ENCODE results near the gene SHB. TPM values are rescaled to one million over a fixed set of nuclear protein-coding genes. Genes with fewer than 3 reads are reported as not detected.

The SHB gene
- total RNA-seq, 1 experiment from 2014 or later, result 29.6 TPM

DNA sequence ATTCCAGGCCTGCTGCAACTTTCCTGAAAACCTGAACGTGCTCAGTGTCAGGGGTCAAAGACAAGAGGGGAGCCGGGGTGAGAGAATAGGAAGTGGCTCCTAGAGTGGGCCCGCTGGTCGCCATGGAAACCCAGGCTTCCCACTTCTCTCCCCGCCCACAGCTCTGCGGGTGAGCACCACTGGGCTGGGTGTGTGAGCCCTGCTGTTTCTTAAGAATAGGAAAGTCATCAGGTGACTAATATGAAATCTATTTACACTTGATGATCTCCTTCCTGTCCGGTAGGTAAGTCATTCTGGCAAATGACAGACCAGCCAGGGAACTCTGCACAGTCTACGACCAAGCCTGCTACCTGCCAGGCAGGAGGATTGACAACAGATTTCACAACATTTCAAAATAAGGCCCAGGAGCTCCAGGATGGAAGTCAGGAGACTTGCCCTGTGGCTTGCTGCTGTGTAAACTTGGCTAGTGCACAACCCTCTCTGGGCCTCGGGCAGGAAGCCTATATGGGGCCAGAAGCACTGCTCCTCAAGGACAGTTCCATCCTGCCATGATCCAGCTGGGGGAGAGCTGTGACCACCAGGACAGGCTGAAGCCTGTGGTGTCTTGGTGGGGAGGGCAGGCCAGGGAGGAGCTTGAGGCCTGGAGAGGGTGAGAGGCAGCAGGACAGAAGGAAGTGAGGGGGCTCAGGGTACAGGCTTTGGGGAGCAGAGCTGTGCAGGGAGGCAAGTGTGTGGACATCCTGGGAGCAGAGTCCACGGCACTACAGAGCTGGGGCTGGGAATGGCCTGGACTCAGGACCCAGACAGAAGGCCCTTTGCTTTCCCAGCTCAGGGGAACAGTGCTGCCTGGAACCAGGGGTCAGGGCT is 60.6 kb downstream of the SHB start:
- Mint-ChIP-seq H3K27ac (ENCODE audit: low read depth, unreplicated experiment) (peak overlapping the region; percentile 99), H3K4me3 (ENCODE audit: unreplicated experiment) (no peak overlapping the region), H3K36me3 (ENCODE audit: insufficient read depth, unreplicated experiment) (no peaks in the 10 kb centered on the region), H3K4me1 (ENCODE audit: insufficient read depth, unreplicated experiment) (peaks cover 44% of the 10 kb centered on the region), H3K27me3 (ENCODE audit: insufficient read depth, unreplicated experiment) (no peaks in the 10 kb centered on the region), H3K9me3 (ENCODE audit: unreplicated experiment) (no peaks in the 10 kb centered on the region)
- DNase-seq (ENCODE audit: unreplicated experiment), result peak; percentile 93
- ChIA-PET POLR2A (interaction anchor here (0.6 to 5.4 kb wide), 19 partner anchors 10 to 543 kb away, joined by 3 to 57 read pairs (median 5); partner anchors contain the start of genes SHB and ZBTB5), CTCF (interaction anchor here (0.6 to 2.5 kb wide), 11 partner anchors 8 to 165 kb away, joined by 3 to 12 read pairs (median 4); partner anchors contain the start of gene SHB)
- no TSS peak for BruUV-seq (replicated peaks)
- TF ChIP-seq, protein P1, sequence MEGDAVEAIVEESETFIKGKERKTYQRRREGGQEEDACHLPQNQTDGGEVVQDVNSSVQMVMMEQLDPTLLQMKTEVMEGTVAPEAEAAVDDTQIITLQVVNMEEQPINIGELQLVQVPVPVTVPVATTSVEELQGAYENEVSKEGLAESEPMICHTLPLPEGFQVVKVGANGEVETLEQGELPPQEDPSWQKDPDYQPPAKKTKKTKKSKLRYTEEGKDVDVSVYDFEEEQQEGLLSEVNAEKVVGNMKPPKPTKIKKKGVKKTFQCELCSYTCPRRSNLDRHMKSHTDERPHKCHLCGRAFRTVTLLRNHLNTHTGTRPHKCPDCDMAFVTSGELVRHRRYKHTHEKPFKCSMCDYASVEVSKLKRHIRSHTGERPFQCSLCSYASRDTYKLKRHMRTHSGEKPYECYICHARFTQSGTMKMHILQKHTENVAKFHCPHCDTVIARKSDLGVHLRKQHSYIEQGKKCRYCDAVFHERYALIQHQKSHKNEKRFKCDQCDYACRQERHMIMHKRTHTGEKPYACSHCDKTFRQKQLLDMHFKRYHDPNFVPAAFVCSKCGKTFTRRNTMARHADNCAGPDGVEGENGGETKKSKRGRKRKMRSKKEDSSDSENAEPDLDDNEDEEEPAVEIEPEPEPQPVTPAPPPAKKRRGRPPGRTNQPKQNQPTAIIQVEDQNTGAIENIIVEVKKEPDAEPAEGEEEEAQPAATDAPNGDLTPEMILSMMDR (IDR thresholded peaks at IDR 0.05; ENCODE audit: unreplicated experiment), result no peak
- intact Hi-C loops (cut with micrococcal nuclease), result loop anchor here (1.0 to 5.0 kb wide), 2 partner anchors 13 to 86 kb away; no protein-coding TSS in a partner anchor

DNA sequence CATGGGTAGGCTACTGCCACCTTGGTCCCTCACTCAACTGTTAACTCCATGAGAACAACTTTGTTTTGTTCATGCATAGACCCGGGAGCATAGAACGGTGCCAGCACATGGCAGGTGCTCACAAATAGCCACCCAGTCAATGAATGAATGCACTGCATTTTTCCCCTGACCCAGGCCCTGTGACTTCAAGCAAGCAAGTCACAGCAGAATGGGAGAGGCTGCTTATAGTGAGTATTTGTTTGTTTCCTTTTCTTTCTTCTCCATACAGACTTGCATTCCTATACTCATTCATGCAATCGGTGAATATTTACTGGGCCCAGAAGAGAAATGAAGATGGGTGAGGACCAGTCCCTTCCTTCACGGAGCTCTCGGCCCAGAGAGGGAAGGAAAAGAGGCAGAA is 62.0 kb downstream of the SHB start:
- intact Hi-C loops (cut with micrococcal nuclease), result loop anchor here (5.0 kb wide), 1 partner anchor 85 kb away; no protein-coding TSS in a partner anchor
- H3K27ac Mint-ChIP-seq (ENCODE audit: low read depth, unreplicated experiment), result peak overlapping the region; percentile 71
- no TSS peak for BruUV-seq (replicated peaks)
- H3K9me3 Mint-ChIP-seq (ENCODE audit: unreplicated experiment), result no peaks in the 10 kb centered on the region
- POLR2A ChIA-PET, result interaction anchor here (1.3 to 5.4 kb wide), 5 partner anchors 13 to 62 kb away, joined by 4 to 57 read pairs (median 11); partner anchors contain the start of gene SHB
- TF ChIP-seq, protein P1 (IDR thresholded peaks at IDR 0.05; ENCODE audit: unreplicated experiment), result no peak
- H3K27me3 Mint-ChIP-seq (ENCODE audit: insufficient read depth, unreplicated experiment), result no peaks in the 10 kb centered on the region
- no peak overlapping the region for H3K4me3 Mint-ChIP-seq (ENCODE audit: unreplicated experiment)
- DNase-seq (ENCODE audit: unreplicated experiment), result no peak
- peaks cover 44% of the 10 kb centered on the region for H3K4me1 Mint-ChIP-seq (ENCODE audit: insufficient read depth, unreplicated experiment)
- CTCF ChIA-PET, result interaction anchor here (2.3 to 2.5 kb wide), 2 partner anchors 60 to 86 kb away, joined by 7 to 12 read pairs; no protein-coding TSS in a partner anchor
- no peaks in the 10 kb centered on the region for H3K36me3 Mint-ChIP-seq (ENCODE audit: insufficient read depth, unreplicated experiment)

DNA sequence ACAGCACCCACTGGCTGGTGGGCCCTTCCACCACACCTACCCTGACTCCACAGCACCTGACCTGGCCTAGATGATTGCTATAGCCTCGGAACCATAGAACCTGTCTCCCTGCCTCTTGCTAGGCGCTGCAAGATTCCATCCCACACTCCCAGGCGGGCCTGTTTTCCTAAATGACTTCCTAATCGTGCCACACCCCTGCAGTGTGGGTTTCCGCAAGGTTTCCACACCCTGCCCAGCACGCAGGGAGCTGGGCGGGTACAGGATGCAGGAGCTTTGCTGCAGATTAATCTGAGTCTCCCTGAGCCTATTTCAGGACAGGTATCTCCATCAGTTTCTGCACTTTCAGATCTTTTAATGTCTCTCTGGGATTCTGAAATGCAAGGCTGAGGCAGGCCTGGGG is 62.9 kb downstream of the SHB start:
- ChIA-PET CTCF (no interaction called here), POLR2A (interaction anchor here (0.7 to 5.4 kb wide), 7 partner anchors 10 to 61 kb away, joined by 3 to 57 read pairs (median 4); no protein-coding TSS in a partner anchor)
- TF ChIP-seq, protein P1 (IDR thresholded peaks at IDR 0.05; ENCODE audit: unreplicated experiment), result no peak
- peak overlapping the region; percentile 71 for H3K27ac Mint-ChIP-seq (ENCODE audit: low read depth, unreplicated experiment)
- no TSS peak for BruUV-seq (replicated peaks)
- peak; percentile 62 for DNase-seq (ENCODE audit: unreplicated experiment)
- no peaks in the 10 kb centered on the region for H3K9me3 Mint-ChIP-seq (ENCODE audit: unreplicated experiment)
- H3K36me3 Mint-ChIP-seq (ENCODE audit: insufficient read depth, unreplicated experiment), result no peaks in the 10 kb centered on the region
- no peaks in the 10 kb centered on the region for H3K27me3 Mint-ChIP-seq (ENCODE audit: insufficient read depth, unreplicated experiment)
- intact Hi-C loops (cut with micrococcal nuclease), result loop anchor here (5.0 kb wide), 1 partner anchor 84 kb away; no protein-coding TSS in a partner anchor
- peaks cover 44% of the 10 kb centered on the region for H3K4me1 Mint-ChIP-seq (ENCODE audit: insufficient read depth, unreplicated experiment)
- H3K4me3 Mint-ChIP-seq (ENCODE audit: unreplicated experiment), result peak overlapping the region; percentile 6
